Keratinocyte (primary cell): ENCODE results near the gene MON2. TPM values are rescaled to one million over a fixed set of nuclear protein-coding genes. Genes with fewer than 3 reads are reported as not detected.

ENCODE experiments used
- DNase-seq: peaks from one replicate; pipeline ENCODE4 v3.0.0-alpha.2; 2011; ENCODE audit warnings: low read depth, missing footprints, low spot score
- FAIRE-seq: peaks from 2 replicates; lab custom pipeline; 2011; peaks lifted over from hg19 to GRCh38; lab: Jason Lieb, UNC
- H2AFZ ChIP-seq: 2 replicates; pipeline ENCODE4 v1.6.0; 2012; ENCODE audit warnings: low read length, control low read depth, inconsistent platforms; ENCODE audit not compliant: control insufficient read depth
- H3K27ac ChIP-seq: 2 replicates; pipeline ENCODE4 v1.5.1; 2011; ENCODE audit warnings: low read length; ENCODE audit not compliant: control insufficient read depth, insufficient read depth
- H3K27me3 ChIP-seq: 3 replicates; pipeline ENCODE4 v1.6.0; 2011; ENCODE audit warnings: low read length; ENCODE audit not compliant: control insufficient read depth, insufficient read depth; ENCODE audit errors: extremely low read depth
- H3K36me3 ChIP-seq, 2 experiments: 2 replicates in 1 of 2; 3 replicates in 1 of 2; pipeline ENCODE4 v1.5.1; 2011; ENCODE audit warnings: low read length in 2 of 2, mild to moderate bottlenecking in 1 of 2; ENCODE audit not compliant: control insufficient read depth in 2 of 2, insufficient read depth in 2 of 2; ENCODE audit errors: extremely low read depth in 1 of 2
- H3K4me1 ChIP-seq: 3 replicates; pipeline ENCODE4 v1.5.1; 2011; ENCODE audit warnings: low read length; ENCODE audit not compliant: control insufficient read depth, insufficient read depth; ENCODE audit errors: extremely low read depth
- H3K4me2 ChIP-seq: 3 replicates; pipeline ENCODE4 v1.6.0; 2011; ENCODE audit warnings: low read depth, low read length; ENCODE audit not compliant: control insufficient read depth, insufficient read depth; ENCODE audit errors: extremely low read depth
- H3K4me3 ChIP-seq, 3 experiments: fragments of 200-600 bp in 1 of 3; sonication (generic) in 1 of 3; 2 replicates in 2 of 3; 3 replicates in 1 of 3; pipeline ENCODE4 v1.5.1; 2011 to 2016; ENCODE audit warnings: low read length in 3 of 3, mild to moderate bottlenecking in 3 of 3, control low read depth in 2 of 3, inconsistent platforms in 1 of 3, low read depth in 1 of 3, mixed read lengths in 1 of 3, mixed run types in 1 of 3, moderate library complexity in 1 of 3; ENCODE audit not compliant: control insufficient read depth in 2 of 3, insufficient read depth in 2 of 3; ENCODE audit errors: extremely low read depth in 1 of 3
- H3K79me2 ChIP-seq: 2 replicates; pipeline ENCODE4 v1.6.0; 2012; ENCODE audit warnings: low read length; ENCODE audit not compliant: control insufficient read depth, insufficient read depth
- H3K9ac ChIP-seq: 3 replicates; pipeline ENCODE4 v1.6.0; 2011; ENCODE audit warnings: low read length; ENCODE audit not compliant: control insufficient read depth, insufficient read depth; ENCODE audit errors: extremely low read depth
- H3K9me1 ChIP-seq: 3 replicates; pipeline ENCODE4 v1.6.0; 2011; ENCODE audit warnings: low read length; ENCODE audit not compliant: control insufficient read depth, insufficient read depth; ENCODE audit errors: extremely low read depth
- H3K9me3 ChIP-seq: 2 replicates; pipeline ENCODE4 v1.5.1; 2012; ENCODE audit warnings: low read depth, low read length; ENCODE audit not compliant: control insufficient read depth
- H4K20me1 ChIP-seq: 3 replicates; pipeline ENCODE4 v1.6.0; 2011; ENCODE audit warnings: low read length; ENCODE audit not compliant: control insufficient read depth, insufficient read depth; ENCODE audit errors: extremely low read depth
- CTCF ChIP-seq, 3 experiments: IDR thresholded peaks in 1 of 3; conservative IDR thresholded peaks in 1 of 3; optimal IDR thresholded peaks in 1 of 3; 2 replicates in 2 of 3; 3 replicates in 1 of 3; pipeline versions ENCODE3 to v1.5.1; 2011; ENCODE audit warnings: low read length in 3 of 3, mild to moderate bottlenecking in 3 of 3, moderate library complexity in 2 of 3, control low read depth in 1 of 3, inconsistent platforms in 1 of 3; ENCODE audit not compliant: insufficient read depth in 2 of 3; ENCODE audit errors: extremely low read depth in 1 of 3
- EZH2 ChIP-seq: IDR thresholded peaks from one replicate; pipeline ENCODE4 v1.6.1; 2012; ENCODE audit warnings: inconsistent platforms, mild to moderate bottlenecking, low read length, moderate library complexity
- dilution Hi-C: fragments of 300-500 bp; cut with MboI; formaldehyde crosslinking; loops from one replicate; pipeline ENCODE4 v1.7.0; 2020; ENCODE audit warnings: low sequenced_read_pairs; ENCODE audit not compliant: extremely low pct_ligation_motif_present
- polyA minus RNA-seq, 3 experiments: library from RNA; depleted of rRNA, polyadenylated mRNA; stranded (reverse); fragments of >200 nt; gene quantifications; 1 replicate in 1 of 3; 2 replicates in 1 of 3; 3 replicates in 1 of 3; pipeline ENCODE4 v1.2.3, GENCODE V29; 2011
- polyA plus RNA-seq, 5 experiments: library from polyadenylated mRNA; depleted of rRNA in 3 of 5; stranded (reverse) in 3 of 5; stranded (forward) in 1 of 5; unstranded in 1 of 5; fragments of >200 nt; gene quantifications; 1 replicate in 1 of 5; 2 replicates in 3 of 5; 3 replicates in 1 of 5; pipeline versions ENCODE4 v1.2.1 to v1.2.3, GENCODE V29; 2011 to 2012; ENCODE audit warnings: missing spikeins in 2 of 5, low read depth in 1 of 5, low replicate concordance in 1 of 5

The MON2 gene
- polyA plus RNA-seq (4.5 to 18.5 TPM (median 11.9 TPM) in 3 replicates), polyA minus RNA-seq (14.9 to 40.1 TPM (median 16.7 TPM) in 3 replicates)
- 9.7 TPM for polyA plus RNA-seq (2011; ENCODE audit: low read depth)
- 3.0 and 6.8 TPM in 2 replicates for polyA plus RNA-seq (2011; cell fraction: cytosol; rRNA removed)
- polyA plus RNA-seq (2011; cell fraction: nucleus; rRNA removed) = 26.0 and 34.5 TPM in 2 replicates
- polyA plus RNA-seq (2012; ENCODE audit: low replicate concordance) = 9.9 and 11.3 TPM in 2 replicates
- 6.5 TPM for polyA minus RNA-seq (2011; cell fraction: cytosol; rRNA and poly(A)+ RNA removed)
- 35.7 and 79.3 TPM in 2 replicates for polyA minus RNA-seq (2011; cell fraction: nucleus; rRNA and poly(A)+ RNA removed)

- H3K36me3 ChIP-seq = peaks cover 0 to 3% of the 10 kb centered on the region in 2 experiments
- H3K9ac ChIP-seq = peak within 1 kb of the TSS; percentile 94
- TF ChIP-seq CTCF (optimal IDR thresholded peaks at IDR 0.05 in 1 of 3, IDR thresholded peaks at IDR 0.05 in 1 of 3, conservative IDR thresholded peaks at IDR 0.05 in 1 of 3; ENCODE audit: extremely low read depth in 1 of 3, insufficient read depth in 2 of 3, low read length in 3 of 3) = no peak
- TF ChIP-seq EZH2 = no peak
- no peaks in the 10 kb centered on the region for H4K20me1 ChIP-seq
- no peaks in the 10 kb centered on the region for H3K27me3 ChIP-seq
- no peaks in the 10 kb centered on the region for H3K9me1 ChIP-seq
- peak within 1 kb of the TSS; percentile 86 for H3K4me2 ChIP-seq
- peak within 1 kb of the TSS; percentile 92 for H3K27ac ChIP-seq
- H3K4me3 ChIP-seq = peak within 1 kb of the TSS; percentile 97 to 99 (median 97)
- peaks cover 11% of the 10 kb centered on the region for H3K4me1 ChIP-seq
- no peaks in the 10 kb centered on the region for H3K9me3 ChIP-seq
- FAIRE-seq (peak; percentile 58), DNase-seq (peak; percentile 21)
- peak within 1 kb of the TSS; percentile 71 for H2AFZ ChIP-seq
- dilution Hi-C loops = no loop called here
- H3K79me2 ChIP-seq = peaks cover 50% of the 10 kb centered on the region
Observed at GRCh38 chr12:62466594-62467491, at the start of gene MON2. TSS of gene MON2 (plus strand) at chr12:62466826. CDS start at chr12:62467208, 382 bp downstream.

GRCh38 chr12:62426089-62426488 lies 40.5 kb upstream of the MON2 start:
- FAIRE-seq = no peak
- H3K9ac ChIP-seq = no peak overlapping the region
- H3K79me2 ChIP-seq = no peaks in the 10 kb centered on the region
- H3K4me1 ChIP-seq = no peaks in the 10 kb centered on the region
- dilution Hi-C loops = no loop called here
- TF ChIP-seq EZH2 (no peak), CTCF (optimal IDR thresholded peaks at IDR 0.05 in 1 of 3, IDR thresholded peaks at IDR 0.05 in 1 of 3, conservative IDR thresholded peaks at IDR 0.05 in 1 of 3; ENCODE audit: extremely low read depth in 1 of 3, insufficient read depth in 2 of 3, low read length in 3 of 3) (no peak)
- H3K27ac ChIP-seq = no peak overlapping the region
- H3K9me3 ChIP-seq = no peaks in the 10 kb centered on the region
- no peak for DNase-seq
- H4K20me1 ChIP-seq = no peaks in the 10 kb centered on the region
- H2AFZ ChIP-seq = no peak overlapping the region
- H3K36me3 ChIP-seq = no peaks in the 10 kb centered on the region
- no peak overlapping the region for H3K4me2 ChIP-seq
- no peaks in the 10 kb centered on the region for H3K9me1 ChIP-seq
- no peaks in the 10 kb centered on the region for H3K27me3 ChIP-seq
- H3K4me3 ChIP-seq = no peak overlapping the region
